Endothelial cell of umbilical vein (primary cell): ENCODE measurements around the gene SNAP23. TPM values are rescaled to one million over a fixed set of nuclear protein-coding genes. Genes with fewer than 3 reads are reported as not detected.

ENCODE experiments used
- BruUV-seq: library from RNA; stranded (reverse); fragments of 400-500 nt; replicated peaks from 2 replicates; lab custom pipeline; 2021; lab: Mats Ljungman, UMichigan
- CTCF ChIA-PET: fragments of 300-600, 350-600 bp; sonication (Branson Sonifier 250); formaldehyde crosslinking; loops from one replicate; lab custom pipeline; 2021; ENCODE audit warnings: antibody characterized with exemption, inconsistent platforms; lab: Charles Lee
- POLR2A ChIA-PET: fragments of 300-600, 350-600 bp; sonication (Branson Sonifier 250); formaldehyde crosslinking; loops from one replicate; lab custom pipeline; 2021; ENCODE audit warnings: antibody characterized with exemption, inconsistent platforms; lab: Charles Lee
- DNase-seq: peaks from one replicate; pipeline ENCODE4 v3.0.0-alpha.2; 2011; ENCODE audit warnings: low read depth, low spot score
- FAIRE-seq: peaks from 2 replicates; lab custom pipeline; 2011; peaks lifted over from hg19 to GRCh38; lab: Jason Lieb, UNC
- H2AFZ ChIP-seq: 2 replicates; pipeline ENCODE4 v1.6.0; 2012; ENCODE audit warnings: low read depth, low read length, control low read depth, inconsistent platforms
- H3K27ac ChIP-seq: 2 replicates; pipeline ENCODE4 v1.5.1; 2011; ENCODE audit warnings: low read depth, mild to moderate bottlenecking, control low read depth, low read length, moderate library complexity; ENCODE audit not compliant: insufficient read depth
- H3K27me3 ChIP-seq, 2 experiments: 2 replicates each; pipeline versions ENCODE4 v1.6.0 to v1.6.1; 2011; ENCODE audit warnings: low read length in 2 of 2, mixed read lengths in 1 of 2; ENCODE audit not compliant: control insufficient read depth in 2 of 2, insufficient read depth in 2 of 2
- H3K36me3 ChIP-seq, 2 experiments: 2 replicates in 1 of 2; 3 replicates in 1 of 2; pipeline ENCODE4 v1.5.1; 2011; ENCODE audit warnings: low read length in 2 of 2, mild to moderate bottlenecking in 1 of 2, moderate library complexity in 1 of 2; ENCODE audit not compliant: control insufficient read depth in 2 of 2, insufficient read depth in 2 of 2; ENCODE audit errors: extremely low read depth in 1 of 2
- H3K4me1 ChIP-seq: 3 replicates; pipeline ENCODE4 v1.5.1; 2011; ENCODE audit warnings: mild to moderate bottlenecking, low read length; ENCODE audit not compliant: control insufficient read depth, insufficient read depth; ENCODE audit errors: extremely low read depth
- H3K4me2 ChIP-seq: 2 replicates; pipeline ENCODE4 v1.6.1; 2011; ENCODE audit warnings: low read length, control low read depth, mixed read lengths; ENCODE audit not compliant: insufficient read depth
- H3K4me3 ChIP-seq, 3 experiments: fragments of 200-600 bp in 1 of 3; sonication (generic), shearing (Covaris generic) in 1 of 3; replicated peaks in 1 of 3; 2 replicates each; pipeline ENCODE4 v1.5.1; 2011 to 2016; ENCODE audit warnings: control low read depth in 3 of 3, low read length in 3 of 3, mild to moderate bottlenecking in 2 of 3, inconsistent platforms in 1 of 3, low read depth in 1 of 3, moderate library complexity in 1 of 3; ENCODE audit not compliant: insufficient read depth in 1 of 3
- H3K79me2 ChIP-seq: 2 replicates; pipeline ENCODE4 v1.6.0; 2012; ENCODE audit warnings: low read length, inconsistent platforms; ENCODE audit not compliant: control insufficient read depth, insufficient read depth
- H3K9ac ChIP-seq: replicated peaks from 2 replicates; pipeline ENCODE3; 2011; ENCODE audit warnings: low read length, control low read depth; ENCODE audit not compliant: insufficient read depth; ENCODE audit errors: extremely low read depth
- H3K9me1 ChIP-seq: replicated peaks from 3 replicates; pipeline ENCODE4 v1.6.0; 2011; ENCODE audit warnings: mild to moderate bottlenecking, low read length; ENCODE audit not compliant: control insufficient read depth, insufficient read depth; ENCODE audit errors: extremely low read depth
- H3K9me3 ChIP-seq: replicated peaks from 2 replicates; pipeline ENCODE4 v1.5.1; 2012; ENCODE audit warnings: low read length, inconsistent platforms; ENCODE audit not compliant: control insufficient read depth, insufficient read depth
- H4K20me1 ChIP-seq: replicated peaks from 2 replicates; pipeline ENCODE3; 2011; ENCODE audit warnings: mild to moderate bottlenecking, low read length; ENCODE audit not compliant: control insufficient read depth, insufficient read depth; ENCODE audit errors: extremely low read depth
- EZH2 ChIP-seq: IDR thresholded peaks from 2 replicates; pipeline ENCODE4 v1.6.1; 2012; ENCODE audit warnings: borderline replicate concordance, low read depth, mild to moderate bottlenecking, moderate library complexity, low read length, inconsistent platforms; ENCODE audit not compliant: severe bottlenecking
- FOS ChIP-seq: IDR thresholded peaks from 2 replicates; pipeline ENCODE4 v1.6.1; 2011; ENCODE audit warnings: mild to moderate bottlenecking, low read length, moderate library complexity, borderline replicate concordance; ENCODE audit not compliant: insufficient read depth
- GATA2 ChIP-seq: IDR thresholded peaks from 2 replicates; pipeline ENCODE4 v1.7.0; 2011; ENCODE audit warnings: low read depth, mild to moderate bottlenecking, moderate library complexity, mixed read lengths, low read length; ENCODE audit not compliant: insufficient read length, insufficient read depth
- JUN ChIP-seq: IDR thresholded peaks from 2 replicates; pipeline ENCODE4 v1.6.1; 2011; ENCODE audit warnings: borderline replicate concordance, low read depth; ENCODE audit not compliant: insufficient read length, insufficient read depth
- MYC ChIP-seq: IDR thresholded peaks from one replicate; pipeline ENCODE4 v1.6.1; 2011; ENCODE audit warnings: mild to moderate bottlenecking, low read depth, low read length
- POLR2A ChIP-seq: IDR thresholded peaks from 2 replicates; pipeline ENCODE4 v1.6.1; 2012; ENCODE audit warnings: low read depth, mild to moderate bottlenecking, control low read depth, low read length
- POLR2AphosphoS5 ChIP-seq: IDR thresholded peaks from 2 replicates; pipeline ENCODE4 v1.6.1; 2012; ENCODE audit warnings: low read depth, mild to moderate bottlenecking, control low read depth, low read length, moderate library complexity; ENCODE audit not compliant: insufficient read depth
- dilution Hi-C: fragments of 300-500 bp; cut with MboI; formaldehyde crosslinking; loops from one replicate; pipeline ENCODE4 v1.15.0; 2019; ENCODE audit warnings: low sequenced_read_pairs; ENCODE audit not compliant: extremely low pct_ligation_motif_present
- intact Hi-C: fragments of 100-400 bp; cut with micrococcal nuclease; formaldehyde crosslinking; loops from one replicate; pipeline ENCODE4 v1.10.0; 2022
- polyA plus RNA-seq, 4 experiments: library from polyadenylated mRNA; depleted of rRNA in 3 of 4; stranded (reverse) in 3 of 4; unstranded in 1 of 4; fragments of >200 nt; gene quantifications; 2 replicates each; pipeline versions ENCODE4 v1.2.1 to v1.2.3, GENCODE V29; 2011 to 2012; ENCODE audit warnings: missing spikeins in 1 of 4
- total RNA-seq: library from RNA; stranded (reverse); gene quantifications from 2 replicates; pipeline ENCODE4 v1.2.3, GENCODE V29; 2021
- TF ChIP-seq, protein P1 (sequence below): IDR thresholded peaks from 2 replicates; pipeline ENCODE4 v1.6.1; 2011; ENCODE audit not compliant: insufficient read depth, insufficient read length
- TF ChIP-seq, protein P2 (sequence below), 2 donors: IDR thresholded peaks; 1 replicate in 1 of 2; 2 replicates in 1 of 2; pipeline ENCODE4 v1.5.1; 2011; ENCODE audit warnings: low read length in 2 of 2, mild to moderate bottlenecking in 2 of 2, moderate library complexity in 2 of 2, control low read depth in 1 of 2, inconsistent platforms in 1 of 2, low read depth in 1 of 2; ENCODE audit not compliant: insufficient read depth in 1 of 2; ENCODE audit errors: extremely low read depth in 1 of 2

The SNAP23 gene
- total and polyA plus RNA-seq, 2 donors (not counting 3 experiments of a cell fraction or from before 2014, with no cell fraction given) = 141 to 152 TPM

DNA sequence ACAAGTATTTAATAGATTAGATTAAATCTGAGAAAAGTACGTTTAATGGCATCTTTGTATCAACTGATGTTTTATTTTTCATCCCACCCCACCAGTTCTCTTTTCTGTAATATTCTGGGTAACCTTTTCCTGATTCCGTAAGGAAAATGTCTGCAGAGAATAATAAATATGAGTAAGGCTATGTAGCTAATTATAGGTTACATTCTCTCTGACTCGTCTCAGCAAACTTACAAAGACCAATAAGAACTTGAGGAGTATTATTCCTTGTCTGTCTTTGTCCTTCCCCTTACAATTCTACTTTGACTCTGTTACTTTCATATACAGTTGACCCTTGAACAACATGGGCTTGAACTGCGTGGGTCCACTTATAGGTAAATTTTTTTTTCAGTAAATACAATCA lies 12.1 kb downstream of the SNAP23 start:
- H3K4me2 ChIP-seq = no peak overlapping the region
- peaks cover 21% of the 10 kb centered on the region for H3K4me1 ChIP-seq

DNA sequence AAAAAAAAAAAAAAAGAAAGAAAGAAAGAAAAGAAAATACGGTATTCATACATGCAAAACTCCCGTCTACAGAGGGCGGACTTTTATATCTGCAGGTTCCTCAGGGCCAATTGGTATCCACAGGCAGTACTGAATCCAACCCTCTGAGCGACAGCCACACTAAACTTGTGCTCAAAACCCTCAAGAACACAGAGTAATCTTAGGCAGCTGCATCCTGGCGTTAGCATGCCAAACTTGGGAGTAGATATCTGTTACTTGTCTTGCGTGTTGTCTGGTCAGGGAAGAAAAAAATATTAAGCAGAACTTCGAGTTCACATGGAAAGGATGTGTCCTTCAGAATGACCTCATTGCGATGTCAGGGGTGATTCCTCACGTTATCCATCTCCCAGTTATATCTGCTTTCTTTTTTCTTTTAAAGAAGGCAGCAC lies 12.8 kb downstream of the SNAP23 start:
- Histone ChIP-seq H3K4me2 (no peak overlapping the region), H3K9me3 (no peaks in the 10 kb centered on the region), H4K20me1 (no peaks in the 10 kb centered on the region), H3K27me3 (no peaks in the 10 kb centered on the region), H3K9me1 (no peaks in the 10 kb centered on the region), H3K79me2 (peaks cover 78% of the 10 kb centered on the region), H2AFZ (no peak overlapping the region), H3K36me3 (peaks cover 0 to 6% of the 10 kb centered on the region in 2 experiments), H3K9ac (no peak overlapping the region), H3K27ac (no peak overlapping the region), H3K4me3 (no peak overlapping the region), H3K4me1 (peaks cover 21% of the 10 kb centered on the region)
- TF ChIP-seq GATA2 (no peak), POLR2AphosphoS5 (no peak), EZH2 (no peak), JUN (no peak), MYC (no peak), FOS (no peak), POLR2A (no peak)
- TF ChIP-seq, protein P1, sequence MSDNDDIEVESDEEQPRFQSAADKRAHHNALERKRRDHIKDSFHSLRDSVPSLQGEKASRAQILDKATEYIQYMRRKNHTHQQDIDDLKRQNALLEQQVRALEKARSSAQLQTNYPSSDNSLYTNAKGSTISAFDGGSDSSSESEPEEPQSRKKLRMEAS = no peak
- TF ChIP-seq, protein P2, sequence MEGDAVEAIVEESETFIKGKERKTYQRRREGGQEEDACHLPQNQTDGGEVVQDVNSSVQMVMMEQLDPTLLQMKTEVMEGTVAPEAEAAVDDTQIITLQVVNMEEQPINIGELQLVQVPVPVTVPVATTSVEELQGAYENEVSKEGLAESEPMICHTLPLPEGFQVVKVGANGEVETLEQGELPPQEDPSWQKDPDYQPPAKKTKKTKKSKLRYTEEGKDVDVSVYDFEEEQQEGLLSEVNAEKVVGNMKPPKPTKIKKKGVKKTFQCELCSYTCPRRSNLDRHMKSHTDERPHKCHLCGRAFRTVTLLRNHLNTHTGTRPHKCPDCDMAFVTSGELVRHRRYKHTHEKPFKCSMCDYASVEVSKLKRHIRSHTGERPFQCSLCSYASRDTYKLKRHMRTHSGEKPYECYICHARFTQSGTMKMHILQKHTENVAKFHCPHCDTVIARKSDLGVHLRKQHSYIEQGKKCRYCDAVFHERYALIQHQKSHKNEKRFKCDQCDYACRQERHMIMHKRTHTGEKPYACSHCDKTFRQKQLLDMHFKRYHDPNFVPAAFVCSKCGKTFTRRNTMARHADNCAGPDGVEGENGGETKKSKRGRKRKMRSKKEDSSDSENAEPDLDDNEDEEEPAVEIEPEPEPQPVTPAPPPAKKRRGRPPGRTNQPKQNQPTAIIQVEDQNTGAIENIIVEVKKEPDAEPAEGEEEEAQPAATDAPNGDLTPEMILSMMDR (IDR thresholded peaks at IDR 0.05; ENCODE audit: extremely low read depth in 1 of 2, insufficient read depth in 1 of 2, low read depth in 1 of 2, low read length in 2 of 2) = no peak
- intact Hi-C loops = no loop called here
- ChIA-PET CTCF (no interaction called here), POLR2A (no interaction called here)
- dilution Hi-C loops = no loop called here
- BruUV-seq = no TSS peak
- FAIRE-seq (peak; percentile 31), DNase-seq (no peak)

More for the DNA sequence above, 12.1 kb downstream of the SNAP23 start:
- H3K36me3 ChIP-seq = peaks cover 0 to 3% of the 10 kb centered on the region in 2 experiments
- no peak for DNase-seq
- ChIA-PET POLR2A (no interaction called here), CTCF (interaction anchor here (2.1 kb wide), 1 partner anchor 12 kb away, joined by 5 read pairs; the partner anchor contains the start of gene SNAP23)
- peaks cover 85% of the 10 kb centered on the region for H3K79me2 ChIP-seq
- no peak overlapping the region for H3K9ac ChIP-seq
- no peaks in the 10 kb centered on the region for H3K27me3 ChIP-seq
- dilution Hi-C loops = no loop called here
- intact Hi-C loops = no loop called here
- no peak overlapping the region for H3K4me3 ChIP-seq
- H2AFZ ChIP-seq = no peak overlapping the region
- no TSS peak for BruUV-seq
- H4K20me1 ChIP-seq = no peaks in the 10 kb centered on the region
- no peak overlapping the region for H3K27ac ChIP-seq
- no peaks in the 10 kb centered on the region for H3K9me1 ChIP-seq
- FAIRE-seq = no peak
- TF ChIP-seq POLR2AphosphoS5 (no peak), POLR2A (no peak), JUN (no peak), MYC (no peak), FOS (no peak), GATA2 (no peak)
- TF ChIP-seq, protein P2 (IDR thresholded peaks at IDR 0.05; ENCODE audit: extremely low read depth in 1 of 2, insufficient read depth in 1 of 2, low read depth in 1 of 2, low read length in 2 of 2) = no peak
- no peaks in the 10 kb centered on the region for H3K9me3 ChIP-seq
